HEK293 (cell line): ENCODE measurements around the gene A2ML1.

Experiments used
- PBX3 ChIP-seq: sonication (generic); formaldehyde crosslinking; IDR thresholded peaks from 2 replicates; pipeline ENCODE4 v1.8.1; 2022; ENCODE audit warnings: mild to moderate bottlenecking, moderate library complexity, missing genetic modification reagents
- SP2 ChIP-seq: fragments of 450-650 bp; formaldehyde crosslinking; IDR thresholded peaks from 2 replicates; pipeline ENCODE4 v1.5.1; 2016; ENCODE audit warnings: missing biosample characterization, missing genetic modification characterization
- TCF7L2 ChIP-seq: IDR thresholded peaks from 2 replicates; pipeline ENCODE4 v1.6.1; 2011; ENCODE audit warnings: low read depth, mild to moderate bottlenecking, inconsistent platforms, low read length, moderate library complexity, borderline replicate concordance
- ZFP37 ChIP-seq: fragments of 450-650 bp; formaldehyde crosslinking; IDR thresholded peaks from 2 replicates; pipeline ENCODE4 v1.5.1; 2016; ENCODE audit warnings: missing biosample characterization, missing genetic modification characterization
- ZNF23 ChIP-seq: fragments of 450-650 bp; formaldehyde crosslinking; IDR thresholded peaks from 2 replicates; pipeline ENCODE4 v1.5.1; 2016; ENCODE audit warnings: missing biosample characterization, missing genetic modification characterization, borderline replicate concordance
- ZNF274 ChIP-seq, 2 experiments: fragments of 200-500 bp in 1 of 2; fragments of 450-650 bp in 1 of 2; sonication (Bioruptor generic) in 1 of 2; formaldehyde crosslinking in 1 of 2; IDR thresholded peaks; 2 replicates each; pipeline versions ENCODE4 v1.5.1 to v1.6.1; 2014 to 2016; ENCODE audit warnings: borderline replicate concordance in 1 of 2, inconsistent platforms in 1 of 2, low read length in 1 of 2, missing biosample characterization in 1 of 2, missing genetic modification characterization in 1 of 2
- ZNF510 ChIP-seq: fragments of 450-650 bp; formaldehyde crosslinking; IDR thresholded peaks from 2 replicates; pipeline ENCODE4 v1.5.1; 2018; ENCODE audit warnings: mild to moderate bottlenecking, missing genetic modification characterization, missing biosample characterization; ENCODE audit not compliant: insufficient replicate concordance
- ZNF776 ChIP-seq: fragments of 450-650 bp; formaldehyde crosslinking; IDR thresholded peaks from 2 replicates; pipeline ENCODE4 v1.5.0; 2017; ENCODE audit warnings: missing biosample characterization, missing genetic modification characterization, borderline replicate concordance
- ZNF837 ChIP-seq: fragments of 450-650 bp; formaldehyde crosslinking; IDR thresholded peaks from 2 replicates; pipeline ENCODE4 v1.5.1; 2016; ENCODE audit warnings: missing biosample characterization, missing genetic modification characterization
- TF ChIP-seq, protein P1 (sequence below): fragments of 450-650 bp; formaldehyde crosslinking; IDR thresholded peaks from 2 replicates; pipeline ENCODE4 v1.5.1; 2016; ENCODE audit warnings: missing biosample characterization, missing genetic modification characterization

DNA sequence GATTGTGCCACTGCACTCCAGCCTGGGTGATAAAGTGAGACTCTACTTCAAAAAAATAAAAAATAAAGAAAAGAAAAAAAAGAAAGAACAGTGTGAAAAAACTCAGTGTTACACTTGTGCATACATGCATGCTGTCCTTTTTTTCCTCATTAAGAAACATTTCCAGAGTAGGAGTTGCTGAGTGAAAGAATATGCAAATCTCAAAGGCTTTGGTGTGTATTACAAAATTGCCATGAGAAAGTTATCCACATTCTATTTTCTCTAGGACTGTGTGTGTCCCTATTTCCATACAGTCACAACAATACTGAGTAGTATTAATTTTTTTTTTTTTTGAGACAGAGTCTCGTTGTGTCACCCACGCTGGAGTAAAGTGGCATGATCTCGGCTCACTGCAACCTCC, 830 bp upstream of the A2ML1 start:
- TF ChIP-seq ZFP37 (tag by site-specific recombination), result no peak
- no peak for TF ChIP-seq ZNF274 (IDR thresholded peaks at IDR 0.05; ENCODE audit: low read length)
- no peak for TF ChIP-seq ZNF274 (tag by site-specific recombination; IDR thresholded peaks at IDR 0.05; ENCODE audit: borderline replicate concordance)
- no peak for TF ChIP-seq ZNF510
- no peak for TF ChIP-seq TCF7L2
- TF ChIP-seq SP2 (tag by site-specific recombination), result no peak
- TF ChIP-seq PBX3 (CRISPR knock-in tag), result no peak
- TF ChIP-seq, protein P1, sequence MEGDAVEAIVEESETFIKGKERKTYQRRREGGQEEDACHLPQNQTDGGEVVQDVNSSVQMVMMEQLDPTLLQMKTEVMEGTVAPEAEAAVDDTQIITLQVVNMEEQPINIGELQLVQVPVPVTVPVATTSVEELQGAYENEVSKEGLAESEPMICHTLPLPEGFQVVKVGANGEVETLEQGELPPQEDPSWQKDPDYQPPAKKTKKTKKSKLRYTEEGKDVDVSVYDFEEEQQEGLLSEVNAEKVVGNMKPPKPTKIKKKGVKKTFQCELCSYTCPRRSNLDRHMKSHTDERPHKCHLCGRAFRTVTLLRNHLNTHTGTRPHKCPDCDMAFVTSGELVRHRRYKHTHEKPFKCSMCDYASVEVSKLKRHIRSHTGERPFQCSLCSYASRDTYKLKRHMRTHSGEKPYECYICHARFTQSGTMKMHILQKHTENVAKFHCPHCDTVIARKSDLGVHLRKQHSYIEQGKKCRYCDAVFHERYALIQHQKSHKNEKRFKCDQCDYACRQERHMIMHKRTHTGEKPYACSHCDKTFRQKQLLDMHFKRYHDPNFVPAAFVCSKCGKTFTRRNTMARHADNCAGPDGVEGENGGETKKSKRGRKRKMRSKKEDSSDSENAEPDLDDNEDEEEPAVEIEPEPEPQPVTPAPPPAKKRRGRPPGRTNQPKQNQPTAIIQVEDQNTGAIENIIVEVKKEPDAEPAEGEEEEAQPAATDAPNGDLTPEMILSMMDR, result no peak
- TF ChIP-seq ZNF837, result no peak
- no peak for TF ChIP-seq ZNF23 (tag by site-specific recombination)
- no peak for TF ChIP-seq ZNF776 (tag by site-specific recombination)
